Calu3 (cell line): ENCODE measurements around the gene PNLIPRP3. TPM values are rescaled to one million over a fixed set of nuclear protein-coding genes. Genes with fewer than 3 reads are reported as not detected.

ENCODE experiments used
- BruUV-seq: library from RNA; stranded (reverse); fragments of 400-500 nt; replicated peaks from 2 replicates; lab custom pipeline; 2021; lab: Mats Ljungman, UMichigan
- CTCF ChIA-PET: fragments of 300-600 bp; sonication (Branson Sonifier 250); formaldehyde crosslinking; loops from one replicate; lab custom pipeline; 2022; ENCODE audit warnings: antibody characterized with exemption; lab: Charles Lee
- DNase-seq: peaks from one replicate; pipeline ENCODE4 v3.0.0; 2022
- H3K27ac Mint-ChIP-seq: one replicate; pipeline ENCODE4 v1.8.0; 2022; ENCODE audit warnings: mixed read lengths; ENCODE audit not compliant: unreplicated experiment
- H3K27me3 Mint-ChIP-seq: one replicate; pipeline ENCODE4 v1.8.0; 2022; ENCODE audit warnings: mixed read lengths; ENCODE audit not compliant: unreplicated experiment
- H3K36me3 Mint-ChIP-seq: one replicate; pipeline ENCODE4 v1.8.0; 2022; ENCODE audit warnings: mild to moderate bottlenecking, moderate library complexity, mixed read lengths; ENCODE audit not compliant: insufficient read depth, unreplicated experiment
- H3K4me1 Mint-ChIP-seq: one replicate; pipeline ENCODE4 v1.8.0; 2022; ENCODE audit warnings: mild to moderate bottlenecking, low read depth, mixed read lengths; ENCODE audit not compliant: unreplicated experiment
- H3K4me3 Mint-ChIP-seq: one replicate; pipeline ENCODE4 v1.8.0; 2022; ENCODE audit warnings: mild to moderate bottlenecking, low read depth, moderate library complexity, mixed read lengths; ENCODE audit not compliant: unreplicated experiment
- H3K9me3 Mint-ChIP-seq: one replicate; pipeline ENCODE4 v1.8.0; 2022; ENCODE audit warnings: low read depth, mixed read lengths; ENCODE audit not compliant: unreplicated experiment
- intact Hi-C: fragments of 100-400 bp; cut with micrococcal nuclease; formaldehyde crosslinking; loops from one replicate; pipeline ENCODE4 v1.10.0; 2022; ENCODE audit not compliant: unreplicated experiment
- total RNA-seq: library from RNA; stranded (reverse); gene quantifications from 2 replicates; pipeline ENCODE4 v1.2.3, GENCODE V29; 2022
- TF ChIP-seq, protein P1 (sequence below): fragments of 200-600 bp; IDR thresholded peaks from one replicate; pipeline ENCODE4 v1.8.0; 2022; ENCODE audit warnings: antibody characterized with exemption; ENCODE audit not compliant: unreplicated experiment

PNLIPRP3 gene
- total RNA-seq, 1 experiment from 2014 or later = not detected

DNA sequence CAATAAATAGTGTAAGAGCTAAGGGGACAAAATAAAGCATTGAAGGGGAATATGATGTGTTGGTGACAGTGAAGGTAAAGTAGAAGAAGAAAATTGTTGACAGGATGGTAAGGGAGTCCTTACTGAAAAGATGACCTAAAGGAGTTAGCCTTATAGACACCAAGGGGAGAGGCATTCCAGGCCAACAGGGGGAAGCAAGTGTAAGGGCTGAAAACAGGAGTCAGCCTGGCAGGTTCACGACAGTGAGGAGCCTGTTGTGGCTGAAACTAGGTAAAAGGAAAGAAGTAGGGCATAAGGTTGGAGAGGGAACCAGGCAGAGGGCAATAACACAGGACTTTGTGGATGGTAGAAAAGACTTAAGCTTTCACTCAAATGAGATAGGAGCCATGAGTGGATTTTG is 34.0 kb downstream of the PNLIPRP3 start:
- TF ChIP-seq, protein P1, sequence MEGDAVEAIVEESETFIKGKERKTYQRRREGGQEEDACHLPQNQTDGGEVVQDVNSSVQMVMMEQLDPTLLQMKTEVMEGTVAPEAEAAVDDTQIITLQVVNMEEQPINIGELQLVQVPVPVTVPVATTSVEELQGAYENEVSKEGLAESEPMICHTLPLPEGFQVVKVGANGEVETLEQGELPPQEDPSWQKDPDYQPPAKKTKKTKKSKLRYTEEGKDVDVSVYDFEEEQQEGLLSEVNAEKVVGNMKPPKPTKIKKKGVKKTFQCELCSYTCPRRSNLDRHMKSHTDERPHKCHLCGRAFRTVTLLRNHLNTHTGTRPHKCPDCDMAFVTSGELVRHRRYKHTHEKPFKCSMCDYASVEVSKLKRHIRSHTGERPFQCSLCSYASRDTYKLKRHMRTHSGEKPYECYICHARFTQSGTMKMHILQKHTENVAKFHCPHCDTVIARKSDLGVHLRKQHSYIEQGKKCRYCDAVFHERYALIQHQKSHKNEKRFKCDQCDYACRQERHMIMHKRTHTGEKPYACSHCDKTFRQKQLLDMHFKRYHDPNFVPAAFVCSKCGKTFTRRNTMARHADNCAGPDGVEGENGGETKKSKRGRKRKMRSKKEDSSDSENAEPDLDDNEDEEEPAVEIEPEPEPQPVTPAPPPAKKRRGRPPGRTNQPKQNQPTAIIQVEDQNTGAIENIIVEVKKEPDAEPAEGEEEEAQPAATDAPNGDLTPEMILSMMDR = no peak
- Mint-ChIP-seq H3K9me3 (no peaks in the 10 kb centered on the region), H3K36me3 (no peaks in the 10 kb centered on the region), H3K4me3 (no peak overlapping the region), H3K27ac (no peak overlapping the region), H3K4me1 (no peaks in the 10 kb centered on the region), H3K27me3 (peaks cover 43% of the 10 kb centered on the region)
- intact Hi-C loops = no loop called here
- no peak for DNase-seq
- CTCF ChIA-PET = no interaction called here
- no TSS peak for BruUV-seq

DNA sequence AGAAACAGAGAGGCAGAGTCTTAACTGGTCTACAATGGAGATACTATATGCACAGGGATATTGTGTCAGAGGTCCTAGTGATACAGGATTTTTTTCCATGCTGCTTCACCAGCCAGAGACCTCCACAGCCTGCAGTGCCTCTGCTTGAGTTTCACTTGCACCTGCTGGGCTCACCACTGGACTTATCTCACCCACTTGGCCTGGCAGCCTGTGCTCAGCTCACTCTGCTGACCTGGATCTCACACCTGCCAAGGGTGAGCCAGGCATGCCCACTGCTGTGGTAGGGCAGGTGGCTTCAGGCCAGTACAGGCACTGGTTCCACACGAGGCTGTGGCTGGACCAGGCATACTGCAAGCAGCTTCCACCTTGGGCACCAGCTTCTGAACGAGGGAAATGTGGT is 36.6 kb downstream of the PNLIPRP3 start:
- H3K4me3 Mint-ChIP-seq = no peak overlapping the region
- H3K4me1 Mint-ChIP-seq = no peaks in the 10 kb centered on the region
- intact Hi-C loops = no loop called here
- H3K9me3 Mint-ChIP-seq = no peaks in the 10 kb centered on the region
- peaks cover 22% of the 10 kb centered on the region for H3K27me3 Mint-ChIP-seq
- TF ChIP-seq, protein P1 = no peak
- no peaks in the 10 kb centered on the region for H3K36me3 Mint-ChIP-seq
- H3K27ac Mint-ChIP-seq = no peak overlapping the region
- no peak for DNase-seq
- no TSS peak for BruUV-seq
- CTCF ChIA-PET = no interaction called here

DNA sequence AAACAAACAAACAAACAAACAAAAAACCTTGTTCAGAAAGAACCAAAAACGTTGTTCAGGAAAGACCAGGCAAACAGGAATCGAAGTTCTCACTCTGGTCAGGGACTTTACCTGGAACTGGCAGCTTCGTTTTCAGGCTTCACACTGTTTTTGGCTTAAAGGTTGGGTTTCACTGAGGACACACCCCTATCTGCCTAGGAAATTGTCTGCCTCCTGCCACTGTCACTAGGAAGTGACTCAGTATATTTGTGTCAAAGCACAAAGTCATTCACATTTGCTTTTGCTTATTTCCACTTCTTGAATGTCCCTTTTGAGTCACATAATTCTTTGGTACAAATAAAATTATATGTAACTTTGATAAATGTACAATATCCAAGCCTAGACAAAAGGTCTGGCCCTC is 37.9 kb downstream of the PNLIPRP3 start:
- intact Hi-C loops = no loop called here
- Mint-ChIP-seq H3K27me3 (peaks cover 14% of the 10 kb centered on the region), H3K36me3 (no peaks in the 10 kb centered on the region), H3K4me3 (no peak overlapping the region), H3K4me1 (no peaks in the 10 kb centered on the region), H3K27ac (no peak overlapping the region), H3K9me3 (peaks cover 2% of the 10 kb centered on the region)
- DNase-seq = no peak
- BruUV-seq = no TSS peak
- TF ChIP-seq, protein P1 = no peak
- CTCF ChIA-PET = no interaction called here

DNA sequence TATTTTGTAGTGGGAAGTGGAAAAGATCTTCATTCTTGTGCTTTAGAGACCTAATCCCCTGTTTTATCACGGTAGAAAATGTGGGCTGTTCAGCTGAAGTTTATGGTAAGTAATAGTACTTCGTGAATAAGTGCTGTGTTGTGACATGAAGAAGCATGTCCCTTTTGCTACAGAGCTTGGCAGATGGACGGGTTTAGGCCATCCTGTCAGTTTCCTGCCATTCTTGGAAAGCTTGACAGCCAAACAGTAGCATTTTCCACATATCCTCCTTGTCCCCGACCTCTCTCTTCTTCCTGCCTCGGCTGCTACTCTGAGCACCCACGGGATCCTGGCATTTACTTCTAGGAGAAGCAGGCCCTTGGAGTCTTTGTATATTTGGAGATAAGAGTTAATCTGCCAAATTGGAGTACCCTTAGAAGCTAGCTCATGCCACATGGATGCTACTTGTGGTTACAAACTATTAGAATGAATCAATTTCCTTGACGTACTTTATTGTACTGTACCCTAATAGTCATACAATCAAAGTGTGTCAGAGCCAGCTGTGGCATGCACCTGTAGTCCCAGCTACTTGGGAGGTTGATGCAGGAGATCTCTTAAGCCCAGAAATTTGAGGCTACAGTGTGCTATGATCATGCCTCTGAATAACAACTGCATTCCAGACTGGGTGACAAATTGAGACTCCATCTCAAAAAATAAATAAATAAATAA is 39.2 kb downstream of the PNLIPRP3 start:
- Mint-ChIP-seq H3K4me1 (no peaks in the 10 kb centered on the region), H3K27ac (no peak overlapping the region), H3K36me3 (no peaks in the 10 kb centered on the region), H3K27me3 (peaks cover 4% of the 10 kb centered on the region), H3K4me3 (no peak overlapping the region), H3K9me3 (peaks cover 2% of the 10 kb centered on the region)
- no peak for DNase-seq
- TF ChIP-seq, protein P1 = no peak
- no TSS peak for BruUV-seq
- CTCF ChIA-PET = no interaction called here
- intact Hi-C loops = no loop called here
